ENCODE results near the gene CACNG4. TPM values are rescaled to one million over a fixed set of nuclear protein-coding genes. Genes with fewer than 3 reads are reported as not detected.

CACNG4 gene
- total RNA-seq, 2 donors from 2014 or later: not detected

DNA sequence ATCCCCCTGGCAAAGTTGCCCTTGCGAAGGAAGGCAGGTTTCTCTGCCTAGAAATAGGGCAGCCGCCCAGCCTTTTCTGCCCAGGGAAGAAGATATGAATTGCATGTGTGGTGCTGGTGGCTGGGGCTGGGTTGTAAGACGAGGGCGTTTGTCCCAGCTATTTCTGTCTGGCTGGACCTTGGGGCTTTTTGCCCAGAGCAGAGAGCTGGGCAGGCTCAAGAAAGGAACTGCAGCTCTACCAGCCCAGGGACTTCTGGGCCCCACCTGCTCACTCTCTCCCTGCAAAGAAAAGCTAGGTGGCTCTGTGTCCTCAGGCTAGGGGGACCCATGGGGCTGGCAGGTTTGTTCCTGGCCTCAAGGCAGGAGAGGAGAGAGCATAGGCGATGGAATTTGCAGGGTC is 80.4 kb downstream of the CACNG4 start:
- Mint-ChIP-seq H3K36me3 (peaks cover 13% of the 10 kb centered on the region), H3K4me1 (ENCODE audit: low read depth in 2 of 2) (no peaks in the 10 kb centered on the region), H3K27ac (no peak overlapping the region)

DNA sequence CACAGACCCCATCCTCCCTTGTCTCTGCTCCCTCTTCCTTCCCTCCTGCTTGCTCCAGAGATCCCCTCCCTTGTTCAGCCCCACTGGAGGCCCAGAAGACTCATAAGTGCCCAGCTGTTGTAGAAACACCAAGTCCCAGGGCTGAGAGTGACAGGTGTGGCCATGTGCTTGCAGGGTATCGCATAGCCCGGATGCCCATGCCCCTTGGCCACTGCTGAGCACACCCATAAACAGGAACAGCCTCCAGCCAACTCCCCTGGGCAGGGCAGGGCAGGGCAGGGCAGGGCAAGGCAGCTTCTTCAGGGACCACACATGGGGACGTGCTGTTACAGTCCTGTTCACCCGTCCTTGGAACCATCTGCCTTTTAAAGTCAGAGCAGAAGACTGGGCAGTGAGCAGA is 81.9 kb downstream of the CACNG4 start:
- peak in 1 of 2 donors; percentile 32 for ATAC-seq
- H3K9me3 Mint-ChIP-seq: peaks cover 5% of the 10 kb centered on the region
- no peaks in the 10 kb centered on the region for H3K4me1 Mint-ChIP-seq (ENCODE audit: low read depth in 2 of 2)
- no peak overlapping the region for H3K4me3 Mint-ChIP-seq
- H3K36me3 Mint-ChIP-seq: peaks cover 13% of the 10 kb centered on the region
- H3K27me3 Mint-ChIP-seq: no peaks in the 10 kb centered on the region
- no peak overlapping the region for H3K27ac Mint-ChIP-seq
- no peak for DNase-seq (ENCODE audit: low spot score)

More for the DNA sequence above, 80.4 kb downstream of the CACNG4 start:
- DNase-seq (ENCODE audit: low spot score) (no peak), ATAC-seq (no peak)
- peaks cover 5% of the 10 kb centered on the region for H3K9me3 Mint-ChIP-seq
- no peaks in the 10 kb centered on the region for H3K27me3 Mint-ChIP-seq
- no peak overlapping the region for H3K4me3 Mint-ChIP-seq

DNA sequence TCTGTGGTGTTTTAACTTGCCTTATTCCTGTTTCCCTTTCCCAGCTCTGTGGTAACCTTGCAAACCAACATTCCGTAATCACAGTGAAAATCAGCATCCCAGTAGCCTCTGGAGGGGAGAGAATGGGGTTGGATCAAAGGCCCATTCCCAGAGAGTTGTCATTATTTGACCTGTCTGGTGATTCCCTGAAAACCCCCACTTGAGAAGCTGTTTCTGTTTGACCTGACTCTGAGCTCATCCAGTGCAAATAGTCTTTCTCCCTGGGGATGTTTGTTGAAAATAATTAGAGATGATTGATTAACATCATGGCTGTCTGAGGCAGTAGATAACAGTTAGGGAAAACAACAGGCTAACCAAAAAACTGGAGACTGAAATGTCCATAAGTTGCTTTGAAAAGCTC is 82.9 kb downstream of the CACNG4 start:
- no peak overlapping the region for H3K27ac Mint-ChIP-seq

DNA sequence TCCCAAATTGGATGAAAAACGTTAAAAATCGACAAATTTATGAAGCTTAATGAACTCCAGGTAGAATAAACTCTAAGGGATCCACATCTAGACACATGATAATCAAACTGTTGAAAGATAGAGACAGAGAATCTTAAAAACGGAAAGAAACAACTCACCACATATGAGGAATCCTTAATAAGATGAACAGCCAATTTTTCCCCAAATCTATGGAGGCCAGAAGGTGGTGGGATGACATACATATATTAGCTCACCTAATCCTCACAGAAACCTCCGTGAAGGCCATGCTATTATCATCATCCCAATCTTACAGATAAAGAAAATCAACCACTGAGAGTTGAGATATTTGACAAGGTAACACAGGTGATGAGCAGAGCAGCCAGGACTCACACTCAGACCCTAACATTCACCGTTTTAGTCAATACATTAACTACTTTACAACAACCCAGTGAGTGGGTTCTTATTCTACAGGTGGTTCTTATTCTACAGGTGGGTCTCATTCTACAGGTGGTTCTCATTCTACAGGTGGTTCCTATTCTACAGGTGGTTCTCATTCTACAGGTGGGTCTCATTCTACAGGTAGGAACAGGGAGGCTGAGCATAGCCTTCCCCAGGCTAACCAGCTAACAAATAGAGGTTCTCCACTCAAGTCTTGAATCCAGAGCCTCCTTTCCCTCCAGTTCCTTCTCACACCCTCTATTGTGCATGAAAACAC is 84.7 kb downstream of the CACNG4 start:
- H3K4me1 Mint-ChIP-seq (ENCODE audit: low read depth in 2 of 2): peaks cover 0 to 2% of the 10 kb centered on the region in 2 donors
- no peaks in the 10 kb centered on the region for H3K27me3 Mint-ChIP-seq
- peaks cover 13% of the 10 kb centered on the region for H3K36me3 Mint-ChIP-seq
- ATAC-seq (no peak), DNase-seq (ENCODE audit: low spot score) (peak; percentile 23)
- H3K27ac Mint-ChIP-seq: no peak overlapping the region
- H3K4me3 Mint-ChIP-seq: no peak overlapping the region
- peaks cover 5% of the 10 kb centered on the region for H3K9me3 Mint-ChIP-seq

More for the DNA sequence above, 82.9 kb downstream of the CACNG4 start:
- H3K27me3 Mint-ChIP-seq: no peaks in the 10 kb centered on the region
- peaks cover 0 to 2% of the 10 kb centered on the region in 2 donors for H3K4me1 Mint-ChIP-seq (ENCODE audit: low read depth in 2 of 2)
- no peak overlapping the region for H3K4me3 Mint-ChIP-seq
- H3K9me3 Mint-ChIP-seq: peaks cover 5% of the 10 kb centered on the region
- ATAC-seq: no peak
- H3K36me3 Mint-ChIP-seq: peaks cover 13% of the 10 kb centered on the region
- DNase-seq (ENCODE audit: low spot score): no peak

DNA sequence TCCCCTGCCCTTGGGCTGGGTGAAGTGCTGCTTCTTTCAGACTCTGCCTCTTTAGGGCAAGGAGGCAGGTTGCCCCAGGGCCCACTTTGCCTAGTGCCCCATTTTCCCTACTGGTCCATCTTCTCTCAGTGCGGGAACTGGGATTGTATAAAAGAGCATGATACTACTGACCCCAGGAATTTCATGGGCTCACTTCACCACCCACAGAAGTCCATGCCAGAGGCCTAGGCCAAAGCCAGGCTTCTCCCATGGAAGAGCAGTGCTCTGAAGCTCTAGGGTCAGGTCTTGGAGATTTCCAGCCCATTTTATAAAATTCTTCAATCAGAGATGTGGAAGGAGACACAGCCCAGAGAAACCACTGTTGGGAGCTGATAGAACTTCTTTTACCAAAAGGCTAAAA is 85.6 kb downstream of the CACNG4 start:
- H3K4me3 Mint-ChIP-seq: no peak overlapping the region
- H3K27me3 Mint-ChIP-seq: no peaks in the 10 kb centered on the region
- H3K9me3 Mint-ChIP-seq: peaks cover 5% of the 10 kb centered on the region
- peaks cover 13% of the 10 kb centered on the region for H3K36me3 Mint-ChIP-seq
- DNase-seq (ENCODE audit: low spot score) (peak; percentile 51), ATAC-seq (no peak)
- no peak overlapping the region for H3K27ac Mint-ChIP-seq
- peaks cover 0 to 2% of the 10 kb centered on the region in 2 donors for H3K4me1 Mint-ChIP-seq (ENCODE audit: low read depth in 2 of 2)

DNA sequence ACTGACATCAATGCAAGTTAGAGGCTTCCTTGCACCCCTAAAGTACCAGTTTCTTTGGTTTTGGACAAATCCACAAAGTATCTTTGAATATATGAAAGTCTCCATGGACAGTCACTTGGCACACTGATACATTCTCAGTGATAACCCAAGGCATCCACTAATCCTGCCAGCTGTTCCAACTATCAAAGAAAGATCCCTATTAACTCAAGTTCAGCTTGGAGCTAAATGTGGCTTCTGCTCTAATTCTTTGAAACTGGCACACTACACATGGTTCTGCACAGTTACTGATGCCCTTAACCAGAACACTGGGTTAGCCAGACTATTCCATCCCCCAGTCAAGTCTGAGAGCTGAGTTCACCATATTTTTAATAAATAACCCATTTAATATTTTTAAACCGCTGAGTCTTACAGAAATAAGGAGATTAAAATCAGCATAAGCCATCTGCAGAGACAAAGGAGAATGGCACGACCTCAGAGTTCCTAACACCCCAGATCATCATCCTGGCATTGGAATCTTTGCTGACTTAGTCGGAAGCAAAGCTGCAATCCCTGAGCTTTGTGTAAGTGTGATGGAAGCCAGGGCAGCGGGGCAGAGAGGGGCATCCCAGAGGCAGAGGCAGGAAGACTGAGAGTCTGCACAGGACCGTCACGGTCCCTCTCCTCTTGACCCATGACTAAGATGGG is 86.1 kb downstream of the CACNG4 start:
- Mint-ChIP-seq H3K9me3 (peaks cover 5% of the 10 kb centered on the region), H3K27me3 (no peaks in the 10 kb centered on the region), H3K36me3 (peaks cover 13% of the 10 kb centered on the region), H3K4me3 (no peak overlapping the region), H3K4me1 (ENCODE audit: low read depth in 2 of 2) (peaks cover 0 to 2% of the 10 kb centered on the region in 2 donors), H3K27ac (no peak overlapping the region)
- ATAC-seq: no peak
- DNase-seq (ENCODE audit: low spot score): peak; percentile 59

DNA sequence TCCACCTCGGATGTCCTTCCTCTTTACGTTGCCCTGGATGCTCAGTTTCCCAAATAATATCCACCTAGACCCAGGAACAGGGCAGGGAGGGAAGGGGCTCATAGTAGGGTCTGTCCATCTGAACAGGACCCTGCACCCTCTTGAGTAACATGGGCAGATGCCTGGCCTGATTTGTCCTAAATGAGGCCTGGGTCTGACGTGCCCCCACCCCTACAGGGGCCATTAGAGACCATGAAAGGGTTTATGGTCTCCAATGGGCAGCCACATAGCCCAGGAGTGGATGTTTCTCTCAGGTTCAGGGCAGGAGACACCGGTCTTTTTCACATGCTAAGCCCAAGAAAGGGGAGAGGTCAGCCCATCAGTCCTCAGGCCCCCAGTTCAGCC is 86.6 kb downstream of the CACNG4 start:
- Mint-ChIP-seq H3K36me3 (peaks cover 13% of the 10 kb centered on the region), H3K4me3 (no peak overlapping the region), H3K27ac (no peak overlapping the region), H3K4me1 (ENCODE audit: low read depth in 2 of 2) (peaks cover 0 to 2% of the 10 kb centered on the region in 2 donors), H3K27me3 (no peaks in the 10 kb centered on the region), H3K9me3 (peaks cover 5% of the 10 kb centered on the region)
- no peak for ATAC-seq
- no peak for DNase-seq (ENCODE audit: low spot score)

DNA sequence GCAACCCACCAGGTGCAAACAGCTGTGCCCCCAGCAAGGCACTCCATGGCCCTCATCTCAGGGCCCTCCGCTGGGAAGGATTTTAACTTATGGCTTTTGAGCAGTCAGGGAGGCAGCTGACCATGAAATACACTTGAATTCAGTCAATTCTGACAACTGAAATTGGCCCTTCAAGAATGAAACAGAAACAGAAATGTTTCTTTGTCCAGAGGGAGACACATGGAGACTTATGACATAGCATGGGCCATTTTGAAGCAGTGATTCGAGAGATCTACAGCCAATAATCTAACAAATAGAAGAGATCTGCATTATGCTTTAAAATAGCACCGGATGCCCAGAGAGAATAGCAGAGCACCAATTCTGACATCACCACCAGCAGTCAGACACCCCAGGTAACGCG is 87.3 kb downstream of the CACNG4 start:
- Mint-ChIP-seq H3K27me3 (no peaks in the 10 kb centered on the region), H3K27ac (no peak overlapping the region), H3K9me3 (peaks cover 5% of the 10 kb centered on the region), H3K4me3 (no peak overlapping the region), H3K36me3 (peaks cover 13% of the 10 kb centered on the region), H3K4me1 (ENCODE audit: low read depth in 2 of 2) (peaks cover 0 to 2% of the 10 kb centered on the region in 2 donors)
- ATAC-seq (no peak), DNase-seq (ENCODE audit: low spot score) (no peak)

DNA sequence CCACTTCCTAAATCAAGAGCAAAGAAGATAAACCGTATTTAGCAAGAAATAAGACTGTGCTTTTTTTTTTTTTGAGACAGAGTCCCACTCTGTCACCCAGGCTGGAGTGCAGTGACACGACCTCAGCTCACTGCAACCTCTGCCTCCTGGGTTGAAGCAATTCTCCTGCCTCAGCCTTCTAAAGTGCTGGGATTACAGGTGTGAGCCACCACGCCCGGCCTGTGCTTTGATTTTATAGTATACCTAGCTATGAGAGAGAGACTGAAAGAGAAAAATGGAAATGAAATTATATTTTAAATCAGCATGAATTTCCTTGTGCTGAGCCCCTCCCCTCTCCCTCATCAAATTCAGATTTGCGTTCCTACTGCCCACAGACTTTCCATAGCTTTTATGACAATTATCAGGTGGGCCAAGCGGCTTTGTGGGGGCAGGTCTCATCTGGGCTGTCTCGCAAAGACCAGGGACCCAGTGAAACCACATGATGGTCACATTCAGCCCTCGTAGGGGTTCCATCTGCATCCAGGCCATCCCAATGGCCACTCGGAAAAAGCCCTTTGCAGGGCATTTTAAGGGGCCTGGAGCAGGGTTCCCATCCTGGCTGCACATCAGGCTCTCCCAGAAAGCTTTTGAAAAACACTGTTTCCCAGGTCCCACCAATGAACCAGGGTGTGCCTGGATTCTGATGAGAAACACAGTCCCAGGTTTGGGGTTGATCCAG is 88.4 kb downstream of the CACNG4 start:
- Mint-ChIP-seq H3K27ac (no peak overlapping the region), H3K4me1 (ENCODE audit: low read depth in 2 of 2) (peaks cover 0 to 2% of the 10 kb centered on the region in 2 donors), H3K4me3 (no peak overlapping the region), H3K27me3 (no peaks in the 10 kb centered on the region), H3K9me3 (peaks cover 5% of the 10 kb centered on the region), H3K36me3 (peaks cover 8% of the 10 kb centered on the region)
- ATAC-seq: no peak
- DNase-seq (ENCODE audit: low spot score): peak; percentile 44

DNA sequence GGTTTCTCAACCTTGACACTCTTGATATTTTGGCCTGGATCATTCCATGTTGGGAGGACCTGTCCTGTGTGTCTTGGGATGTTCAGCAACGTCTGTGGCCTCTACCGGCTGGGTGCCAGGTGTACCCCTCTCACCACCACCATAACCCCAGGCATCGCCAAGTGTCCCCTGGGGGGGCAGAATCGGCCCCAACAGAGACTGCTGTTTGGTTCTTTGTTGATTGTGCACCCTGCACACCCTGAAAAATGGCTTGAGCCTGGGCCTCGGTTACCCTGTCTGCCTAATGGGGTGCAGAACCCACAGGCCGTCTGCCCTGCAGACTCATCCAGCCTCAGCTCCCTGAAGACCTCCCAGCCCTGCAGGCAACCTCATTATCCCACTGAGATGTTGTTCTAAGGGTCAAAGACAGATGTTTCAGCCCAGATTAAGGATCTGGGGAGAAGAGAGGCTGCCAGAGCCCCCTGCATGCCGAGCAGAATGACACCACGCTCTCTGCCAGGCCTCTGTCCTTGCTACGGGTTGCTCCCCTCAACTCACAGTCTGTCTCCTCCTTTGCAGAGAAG is 89.0 kb downstream of the CACNG4 start:
- peak; percentile 45 for DNase-seq (ENCODE audit: low spot score)
- Mint-ChIP-seq H3K4me3 (no peak overlapping the region), H3K27ac (no peak overlapping the region), H3K36me3 (peaks cover 5% of the 10 kb centered on the region), H3K27me3 (no peaks in the 10 kb centered on the region), H3K4me1 (ENCODE audit: low read depth in 2 of 2) (peaks cover 0 to 2% of the 10 kb centered on the region in 2 donors), H3K9me3 (peaks cover 5% of the 10 kb centered on the region)
- ATAC-seq: no peak

DNA sequence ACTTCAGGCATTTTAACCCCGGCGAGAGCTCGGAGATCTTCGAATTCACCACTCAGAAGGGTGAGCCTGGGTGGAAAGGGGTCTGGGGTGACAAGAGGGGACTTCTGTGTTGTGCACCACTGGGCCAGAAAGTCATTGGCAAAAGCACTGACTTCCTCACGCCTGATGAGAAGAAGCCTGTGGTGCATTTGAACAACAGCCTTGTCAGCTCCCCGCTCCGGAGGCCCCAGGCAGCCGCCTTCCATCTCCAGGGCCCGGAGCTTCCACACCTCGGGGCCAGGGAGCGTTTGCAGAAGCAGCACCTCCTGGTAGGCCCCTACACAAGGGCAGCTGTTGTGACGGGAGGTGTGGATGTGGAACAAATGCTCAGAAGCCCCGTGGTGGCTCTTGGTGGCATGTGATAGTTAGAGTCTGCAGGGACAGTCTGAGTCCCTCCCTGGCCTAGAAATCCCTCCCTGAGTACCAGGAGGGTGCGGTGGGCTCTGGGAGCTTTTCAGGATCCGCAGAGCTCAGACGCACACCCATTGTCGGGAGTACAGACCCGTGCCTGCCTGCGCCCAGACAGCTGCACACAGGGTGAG is 89.6 kb downstream of the CACNG4 start:
- H3K27ac Mint-ChIP-seq: no peak overlapping the region
- H3K4me1 Mint-ChIP-seq (ENCODE audit: low read depth in 2 of 2): peaks cover 0 to 2% of the 10 kb centered on the region in 2 donors
- H3K27me3 Mint-ChIP-seq: no peaks in the 10 kb centered on the region
- no peak overlapping the region for H3K4me3 Mint-ChIP-seq
- DNase-seq (ENCODE audit: low spot score): peak; percentile 18
- no peak for ATAC-seq
- no peaks in the 10 kb centered on the region for H3K9me3 Mint-ChIP-seq
- no peaks in the 10 kb centered on the region for H3K36me3 Mint-ChIP-seq

DNA sequence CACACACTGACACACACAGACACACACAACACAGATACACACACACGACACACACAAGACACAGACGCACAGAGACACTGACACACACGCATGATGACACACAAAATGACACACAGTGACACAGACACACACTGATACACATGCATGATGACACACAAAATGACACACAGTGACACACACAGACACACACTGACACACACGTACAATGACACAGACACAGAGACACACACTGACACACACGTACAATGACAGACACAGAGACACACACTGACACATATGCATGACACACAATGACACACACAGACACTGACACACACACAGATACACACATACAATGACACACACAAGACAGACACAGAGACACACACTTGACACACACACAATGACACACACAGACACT is 90.1 kb downstream of the CACNG4 start:
- no peaks in the 10 kb centered on the region for H3K36me3 Mint-ChIP-seq
- no peak for DNase-seq (ENCODE audit: low spot score)

DNA sequence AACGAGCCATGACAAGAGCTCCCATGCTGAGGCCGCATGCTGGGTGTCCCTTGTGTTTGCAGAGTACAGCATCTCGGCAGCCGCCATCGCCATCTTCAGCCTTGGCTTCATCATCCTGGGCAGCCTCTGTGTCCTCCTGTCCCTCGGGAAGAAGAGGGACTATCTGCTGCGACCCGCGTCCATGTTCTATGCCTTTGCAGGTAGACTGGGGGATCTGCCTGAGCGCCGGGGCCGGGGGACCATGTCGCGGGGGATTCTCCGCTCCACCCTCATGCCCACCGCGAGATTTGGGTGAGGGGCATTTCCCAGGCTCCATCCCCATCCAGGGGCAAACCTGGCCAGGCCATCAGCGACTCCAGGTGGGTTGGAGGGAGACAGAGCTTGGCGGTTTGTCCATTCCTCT is 90.5 kb downstream of the CACNG4 start:
- Mint-ChIP-seq H3K4me3 (no peak overlapping the region), H3K9me3 (no peaks in the 10 kb centered on the region), H3K4me1 (ENCODE audit: low read depth in 2 of 2) (peaks cover 0 to 2% of the 10 kb centered on the region in 2 donors), H3K27ac (no peak overlapping the region), H3K27me3 (no peaks in the 10 kb centered on the region), H3K36me3 (no peaks in the 10 kb centered on the region)
- DNase-seq (ENCODE audit: low spot score) (no peak), ATAC-seq (peak in 1 of 2 donors; percentile 10)

More for the DNA sequence above, 90.1 kb downstream of the CACNG4 start:
- Mint-ChIP-seq H3K27me3 (no peaks in the 10 kb centered on the region), H3K4me3 (no peak overlapping the region), H3K9me3 (no peaks in the 10 kb centered on the region), H3K27ac (no peak overlapping the region), H3K4me1 (ENCODE audit: low read depth in 2 of 2) (peaks cover 0 to 2% of the 10 kb centered on the region in 2 donors)
- ATAC-seq: peak in 1 of 2 donors; percentile 14

All from natural killer cell treated with Interleukin-12 subunit alpha and Interleukin-12 subunit beta and Interleukin-15 and Interleukin-18, amount 100 ng/mL, for 72 hours (primary cell).